Measurements from ENCODE around the gene TMEM135. TPM values are rescaled to one million over a fixed set of nuclear protein-coding genes. Genes with fewer than 3 reads are reported as not detected.

Gene TMEM135
- total RNA-seq, 1 donor: 30.0 TPM

GRCh38 chr11:87369888-87370287 is 332.2 kb downstream of the TMEM135 start:
- no peak for DNase-seq (ENCODE audit: low read depth)

GRCh38 chr11:87372065-87372464 is 334.3 kb downstream of the TMEM135 start:
- DNase-seq (ENCODE audit: low read depth): no peak
- TF ChIP-seq CTCF (IDR thresholded peaks at IDR 0.05; ENCODE audit: insufficient read depth, low read length): no peak
- no peak overlapping the region for H3K4me3 ChIP-seq (ENCODE audit: low read depth, low read length)

More at GRCh38 chr11:87369888-87370287, 332.2 kb downstream of the TMEM135 start:
- no peak overlapping the region for H3K4me3 ChIP-seq (ENCODE audit: low read depth, low read length)
- TF ChIP-seq CTCF (IDR thresholded peaks at IDR 0.05; ENCODE audit: insufficient read depth, low read length): no peak

Other genes starting within 250 kb of the TMEM135 start
- gene PRSS23, start 237.4 kb upstream of the TMEM135 start, total RNA-seq (ENCODE audit: low replicate concordance): 132 and 410 TPM in 2 replicates
- 50.2 and 63.9 TPM in 2 replicates for gene FZD4, start 82.5 kb upstream of the TMEM135 start, total RNA-seq (ENCODE audit: low replicate concordance)

All from fibroblast of the aortic adventitia (primary cell).